ENCODE measurements around the gene C2CD4D.
"Not testable (repeated sequence)": the region's sequence is repeated elsewhere in the genome, so short reads cannot be mapped to it uniquely, and the experiment has no call there.

Gene C2CD4D

GRCh38 chr1:151881479-151881878 lies 41.9 kb upstream of the C2CD4D start:
- no peak for TF ChIP-seq CTCF (conservative IDR thresholded peaks at IDR 0.05; ENCODE audit: low read depth, low read length)
- no peak for DNase-seq (ENCODE audit: low read depth)
- no peak overlapping the region for H3K4me3 ChIP-seq (ENCODE audit: low read length)

- TF ChIP-seq CTCF (conservative IDR thresholded peaks at IDR 0.05; ENCODE audit: low read depth, low read length) = no peak
- no peak for DNase-seq (ENCODE audit: low read depth)
- H3K4me3 ChIP-seq (ENCODE audit: low read length) = no peak overlapping the region
Measured at GRCh38 chr1:151875419-151876097, 35.9 kb upstream of the C2CD4D start.

- not testable (repeated sequence) for DNase-seq (ENCODE audit: low read depth); H3K4me3 ChIP-seq (ENCODE audit: low read length)
Measured at GRCh38 chr1:151872776-151873175, 33.2 kb upstream of the C2CD4D start.

- DNase-seq (ENCODE audit: low read depth) = peak; percentile 28
- no peak for TF ChIP-seq CTCF (conservative IDR thresholded peaks at IDR 0.05; ENCODE audit: low read depth, low read length)
- no peak overlapping the region for H3K4me3 ChIP-seq (ENCODE audit: low read length)
Measured at GRCh38 chr1:151871284-151872030, 31.8 kb upstream of the C2CD4D start.

- no peak overlapping the region for H3K4me3 ChIP-seq (ENCODE audit: low read length)
- DNase-seq (ENCODE audit: low read depth) = no peak
- no peak for TF ChIP-seq CTCF (conservative IDR thresholded peaks at IDR 0.05; ENCODE audit: low read depth, low read length)
Measured at GRCh38 chr1:151868486-151868885, 28.9 kb upstream of the C2CD4D start.

GRCh38 chr1:151867765-151868411 lies 28.3 kb upstream of the C2CD4D start:
- no peak overlapping the region for H3K4me3 ChIP-seq (ENCODE audit: low read length)
- TF ChIP-seq CTCF (conservative IDR thresholded peaks at IDR 0.05; ENCODE audit: low read depth, low read length) = no peak
- no peak for DNase-seq (ENCODE audit: low read depth)

- H3K4me3 ChIP-seq (ENCODE audit: low read length) = no peak overlapping the region
- DNase-seq (ENCODE audit: low read depth) = no peak
- TF ChIP-seq CTCF (conservative IDR thresholded peaks at IDR 0.05; ENCODE audit: low read depth, low read length) = no peak
Measured at GRCh38 chr1:151867321-151867720, 27.7 kb upstream of the C2CD4D start.

All from retinal pigment epithelial cell (primary cell).